ENCODE results near the gene TMPRSS4. TPM values are rescaled to one million over a fixed set of nuclear protein-coding genes. Genes with fewer than 3 reads are reported as not detected.
A peak's percentile ranks its signal among the peaks of the same experiment; 100 is the strongest.

TMPRSS4 gene
- total and polyA plus RNA-seq, 9 of the 15 experiments (the other 6 are each of a cell fraction or from before 2014, with no cell fraction given), result 4.0 to 10.0 (median 5.6) TPM

GRCh38 chr11:118126082-118126838 is 49.4 kb downstream of the TMPRSS4 start (continued):
- TF ChIP-seq ZNF318 (IDR thresholded peaks at IDR 0.05; ENCODE audit: borderline replicate concordance in 1 of 2, low read depth in 1 of 2) (no peak), NBN (IDR thresholded peaks at IDR 0.05; ENCODE audit: low read depth) (no peak), E2F5 (CRISPR knock-in tag; IDR thresholded peaks at IDR 0.05) (no peak), ZNF24 (IDR thresholded peaks at IDR 0.05) (no peak), CBX3 (IDR thresholded peaks at IDR 0.05; ENCODE audit: borderline replicate concordance in 1 of 2, low read length in 2 of 2) (peak in 1 of 2 experiments; percentile 17; a peak in 1 of 3 replicates), POLR2AphosphoS5 (IDR thresholded peaks at IDR 0.05; ENCODE audit: control insufficient read depth, insufficient read depth, low read depth, low read length) (peak; percentile 95), TSC22D4 (tag; IDR thresholded peaks at IDR 0.05) (no peak), ZNF436 (CRISPR knock-in tag; IDR thresholded peaks at IDR 0.05) (peak; percentile 83), POLR2B (IDR thresholded peaks at IDR 0.05; ENCODE audit: low read depth, partially characterized antibody) (peak; percentile 67), RBM25 (IDR thresholded peaks at IDR 0.05; ENCODE audit: low read depth, low read length, severe bottlenecking) (no peak), SUPT5H (IDR thresholded peaks at IDR 0.05) (peak; percentile 86), MXD1 (CRISPR knock-in tag; IDR thresholded peaks at IDR 0.05; ENCODE audit: borderline replicate concordance, poor library complexity, severe bottlenecking) (no peak), ZNF830 (CRISPR knock-in tag; IDR thresholded peaks at IDR 0.05) (no peak), CEBPZ (IDR thresholded peaks at IDR 0.05; ENCODE audit: borderline replicate concordance, low read depth, low read length) (no peak)
